Measurements from ENCODE around the gene TMOD3.

The TMOD3 gene

GRCh38 chr15:51829376-51830275 is at the start of gene TMOD3:
Gene TMOD3, plus strand, starts transcription at chr15:51829653. Its CDS starts 33,232 bp downstream, at chr15:51862885.
- Histone ChIP-seq H4K20me1 (ENCODE audit: insufficient read depth, low read length, poor library complexity, severe bottlenecking) (peaks cover 38% of the 10 kb centered on the region), H3K27me3 (ENCODE audit: insufficient read depth, low read length, poor library complexity, severe bottlenecking) (no peaks in the 10 kb centered on the region), H2AFZ (ENCODE audit: low read length) (peak within 1 kb of the TSS; percentile 88), H3K9ac (ENCODE audit: low read depth, low read length, poor library complexity, severe bottlenecking) (peak within 1 kb of the TSS; percentile 71), H3K79me2 (ENCODE audit: insufficient read depth, low read length) (peaks cover 49% of the 10 kb centered on the region), H3K36me3 (ENCODE audit: insufficient read depth, low read length) (no peaks in the 10 kb centered on the region), H3K4me1 (ENCODE audit: insufficient read depth, low read length, poor library complexity, severe bottlenecking) (peaks cover 36% of the 10 kb centered on the region), H3K4me2 (ENCODE audit: low read depth, low read length, poor library complexity, severe bottlenecking) (peak within 1 kb of the TSS; percentile 88), H3K4me3 (ENCODE audit: low read length, poor library complexity, severe bottlenecking) (peak within 1 kb of the TSS; percentile 81), H3K9me2 (replicated peaks; ENCODE audit: low read depth, low read length) (no peaks in the 10 kb centered on the region), H3K9me3 (ENCODE audit: insufficient read depth, low read depth, low read length) (no peaks in the 10 kb centered on the region), H3F3A (ENCODE audit: low read depth) (no peaks in the 10 kb centered on the region)
- TF ChIP-seq EZH2phosphoT487 (IDR thresholded peaks at IDR 0.05; ENCODE audit: borderline replicate concordance), result no peak
- TF ChIP-seq, protein P1, sequence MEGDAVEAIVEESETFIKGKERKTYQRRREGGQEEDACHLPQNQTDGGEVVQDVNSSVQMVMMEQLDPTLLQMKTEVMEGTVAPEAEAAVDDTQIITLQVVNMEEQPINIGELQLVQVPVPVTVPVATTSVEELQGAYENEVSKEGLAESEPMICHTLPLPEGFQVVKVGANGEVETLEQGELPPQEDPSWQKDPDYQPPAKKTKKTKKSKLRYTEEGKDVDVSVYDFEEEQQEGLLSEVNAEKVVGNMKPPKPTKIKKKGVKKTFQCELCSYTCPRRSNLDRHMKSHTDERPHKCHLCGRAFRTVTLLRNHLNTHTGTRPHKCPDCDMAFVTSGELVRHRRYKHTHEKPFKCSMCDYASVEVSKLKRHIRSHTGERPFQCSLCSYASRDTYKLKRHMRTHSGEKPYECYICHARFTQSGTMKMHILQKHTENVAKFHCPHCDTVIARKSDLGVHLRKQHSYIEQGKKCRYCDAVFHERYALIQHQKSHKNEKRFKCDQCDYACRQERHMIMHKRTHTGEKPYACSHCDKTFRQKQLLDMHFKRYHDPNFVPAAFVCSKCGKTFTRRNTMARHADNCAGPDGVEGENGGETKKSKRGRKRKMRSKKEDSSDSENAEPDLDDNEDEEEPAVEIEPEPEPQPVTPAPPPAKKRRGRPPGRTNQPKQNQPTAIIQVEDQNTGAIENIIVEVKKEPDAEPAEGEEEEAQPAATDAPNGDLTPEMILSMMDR (conservative IDR thresholded peaks at IDR 0.05; ENCODE audit: low read length), result no peak

GRCh38 chr15:51780636-51781035 is 48.8 kb upstream of the TMOD3 start:
- Histone ChIP-seq H3K79me2 (ENCODE audit: insufficient read depth, low read length) (no peaks in the 10 kb centered on the region), H4K20me1 (ENCODE audit: insufficient read depth, low read length, poor library complexity, severe bottlenecking) (no peaks in the 10 kb centered on the region), H3K9me3 (ENCODE audit: insufficient read depth, low read depth, low read length) (no peaks in the 10 kb centered on the region), H2AFZ (ENCODE audit: low read length) (no peak overlapping the region), H3K4me1 (ENCODE audit: insufficient read depth, low read length, poor library complexity, severe bottlenecking) (no peaks in the 10 kb centered on the region), H3K4me3 (ENCODE audit: low read length, poor library complexity, severe bottlenecking) (no peak overlapping the region), H3K27me3 (ENCODE audit: insufficient read depth, low read length, poor library complexity, severe bottlenecking) (no peaks in the 10 kb centered on the region), H3K9me2 (replicated peaks; ENCODE audit: low read depth, low read length) (no peaks in the 10 kb centered on the region), H3K36me3 (ENCODE audit: insufficient read depth, low read length) (peaks cover 16% of the 10 kb centered on the region; the same call in 1 of the 2 replicates), H3F3A (ENCODE audit: low read depth) (no peaks in the 10 kb centered on the region), H3K4me2 (ENCODE audit: low read depth, low read length, poor library complexity, severe bottlenecking) (no peak overlapping the region), H3K9ac (ENCODE audit: low read depth, low read length, poor library complexity, severe bottlenecking) (no peak overlapping the region)
- TF ChIP-seq, protein P1 (conservative IDR thresholded peaks at IDR 0.05; ENCODE audit: low read length), result no peak

DNA sequence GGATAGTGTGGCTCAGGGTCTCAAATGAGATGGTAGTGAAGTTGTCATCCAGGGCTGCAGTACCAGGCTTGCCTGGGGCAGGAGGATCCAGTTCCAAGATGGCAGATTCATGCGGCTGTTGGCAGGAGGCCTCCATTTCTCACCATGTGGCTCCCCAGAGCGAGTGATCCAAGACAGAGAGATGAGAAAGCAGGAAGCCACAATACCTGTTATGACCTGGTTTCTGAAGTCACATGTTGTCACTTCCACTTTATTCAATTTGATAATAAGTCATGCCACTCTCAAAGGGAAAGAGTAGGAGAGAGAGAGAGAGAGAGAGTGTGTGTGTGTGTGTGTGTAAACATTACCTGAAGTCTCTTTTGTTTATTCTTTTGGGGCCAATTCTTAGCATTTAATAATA is 47.9 kb upstream of the TMOD3 start:
- TF ChIP-seq, protein P1 (conservative IDR thresholded peaks at IDR 0.05; ENCODE audit: low read length), result no peak
- TF ChIP-seq EZH2phosphoT487 (IDR thresholded peaks at IDR 0.05; ENCODE audit: borderline replicate concordance), result no peak
- no peak overlapping the region for H3K4me3 ChIP-seq (ENCODE audit: low read length, poor library complexity, severe bottlenecking)
- H3K9ac ChIP-seq (ENCODE audit: low read depth, low read length, poor library complexity, severe bottlenecking), result no peak overlapping the region
- H4K20me1 ChIP-seq (ENCODE audit: insufficient read depth, low read length, poor library complexity, severe bottlenecking), result no peaks in the 10 kb centered on the region
- no peaks in the 10 kb centered on the region for H3K9me2 ChIP-seq (replicated peaks; ENCODE audit: low read depth, low read length)
- H3F3A ChIP-seq (ENCODE audit: low read depth), result no peaks in the 10 kb centered on the region
- H3K79me2 ChIP-seq (ENCODE audit: insufficient read depth, low read length), result no peaks in the 10 kb centered on the region
- peaks cover 16% of the 10 kb centered on the region; the same call in 1 of the 2 replicates for H3K36me3 ChIP-seq (ENCODE audit: insufficient read depth, low read length)
- no peaks in the 10 kb centered on the region for H3K4me1 ChIP-seq (ENCODE audit: insufficient read depth, low read length, poor library complexity, severe bottlenecking)
- H2AFZ ChIP-seq (ENCODE audit: low read length), result no peak overlapping the region
- no peak overlapping the region for H3K4me2 ChIP-seq (ENCODE audit: low read depth, low read length, poor library complexity, severe bottlenecking)
- no peaks in the 10 kb centered on the region for H3K27me3 ChIP-seq (ENCODE audit: insufficient read depth, low read length, poor library complexity, severe bottlenecking)
- no peaks in the 10 kb centered on the region for H3K9me3 ChIP-seq (ENCODE audit: insufficient read depth, low read depth, low read length)

Data from Loucy (cell line).